ENCODE measurements around the gene C1QTNF1. TPM values are rescaled to one million over a fixed set of nuclear protein-coding genes. Genes with fewer than 3 reads are reported as not detected.

Gene C1QTNF1
- total and polyA plus RNA-seq, 4 donors, result 7.4 to 84.5 (median 30.0) TPM

DNA sequence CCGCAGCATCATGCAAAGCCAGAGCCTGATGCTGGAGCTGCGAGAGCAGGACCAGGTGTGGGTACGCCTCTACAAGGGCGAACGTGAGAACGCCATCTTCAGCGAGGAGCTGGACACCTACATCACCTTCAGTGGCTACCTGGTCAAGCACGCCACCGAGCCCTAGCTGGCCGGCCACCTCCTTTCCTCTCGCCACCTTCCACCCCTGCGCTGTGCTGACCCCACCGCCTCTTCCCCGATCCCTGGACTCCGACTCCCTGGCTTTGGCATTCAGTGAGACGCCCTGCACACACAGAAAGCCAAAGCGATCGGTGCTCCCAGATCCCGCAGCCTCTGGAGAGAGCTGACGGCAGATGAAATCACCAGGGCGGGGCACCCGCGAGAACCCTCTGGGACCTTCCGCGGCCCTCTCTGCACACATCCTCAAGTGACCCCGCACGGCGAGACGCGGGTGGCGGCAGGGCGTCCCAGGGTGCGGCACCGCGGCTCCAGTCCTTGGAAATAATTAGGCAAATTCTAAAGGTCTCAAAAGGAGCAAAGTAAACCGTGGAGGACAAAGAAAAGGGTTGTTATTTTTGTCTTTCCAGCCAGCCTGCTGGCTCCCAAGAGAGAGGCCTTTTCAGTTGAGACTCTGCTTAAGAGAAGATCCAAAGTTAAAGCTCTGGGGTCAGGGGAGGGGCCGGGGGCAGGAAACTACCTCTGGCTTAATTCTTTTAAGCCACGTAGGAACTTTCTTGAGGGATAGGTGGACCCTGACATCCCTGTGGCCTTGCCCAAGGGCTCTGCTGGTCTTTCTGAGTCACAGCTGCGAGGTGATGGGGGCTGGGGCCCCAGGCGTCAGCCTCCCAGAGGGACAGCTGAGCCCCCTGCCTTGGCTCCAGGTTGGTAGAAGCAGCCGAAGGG is 24.2 kb downstream of the C1QTNF1 start:
- TF ChIP-seq, protein P1, sequence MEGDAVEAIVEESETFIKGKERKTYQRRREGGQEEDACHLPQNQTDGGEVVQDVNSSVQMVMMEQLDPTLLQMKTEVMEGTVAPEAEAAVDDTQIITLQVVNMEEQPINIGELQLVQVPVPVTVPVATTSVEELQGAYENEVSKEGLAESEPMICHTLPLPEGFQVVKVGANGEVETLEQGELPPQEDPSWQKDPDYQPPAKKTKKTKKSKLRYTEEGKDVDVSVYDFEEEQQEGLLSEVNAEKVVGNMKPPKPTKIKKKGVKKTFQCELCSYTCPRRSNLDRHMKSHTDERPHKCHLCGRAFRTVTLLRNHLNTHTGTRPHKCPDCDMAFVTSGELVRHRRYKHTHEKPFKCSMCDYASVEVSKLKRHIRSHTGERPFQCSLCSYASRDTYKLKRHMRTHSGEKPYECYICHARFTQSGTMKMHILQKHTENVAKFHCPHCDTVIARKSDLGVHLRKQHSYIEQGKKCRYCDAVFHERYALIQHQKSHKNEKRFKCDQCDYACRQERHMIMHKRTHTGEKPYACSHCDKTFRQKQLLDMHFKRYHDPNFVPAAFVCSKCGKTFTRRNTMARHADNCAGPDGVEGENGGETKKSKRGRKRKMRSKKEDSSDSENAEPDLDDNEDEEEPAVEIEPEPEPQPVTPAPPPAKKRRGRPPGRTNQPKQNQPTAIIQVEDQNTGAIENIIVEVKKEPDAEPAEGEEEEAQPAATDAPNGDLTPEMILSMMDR (IDR thresholded peaks at IDR 0.05; ENCODE audit: control extremely low read depth, extremely low read depth), result no peak
- ATAC-seq (ENCODE audit: insufficient read depth, low FRiP score), result no peak
- peaks cover 0 to 9% (median 0%) of the 10 kb centered on the region in 5 donors for H3K4me1 ChIP-seq (ENCODE audit: control insufficient read depth in 5 of 5, insufficient read depth in 5 of 5, low read length in 5 of 5)
- no peak overlapping the region for H3K4me3 ChIP-seq
- no peak overlapping the region for H3K9ac ChIP-seq (ENCODE audit: insufficient read depth in 1 of 2, low read length in 2 of 2)
- peaks cover 0 to 5% (median 0%) of the 10 kb centered on the region in 3 donors for H3K27me3 ChIP-seq (ENCODE audit: control insufficient read depth in 3 of 3, insufficient read depth in 3 of 3, low read length in 2 of 3)
- WGBS, 2 donors, result 84 to 88% methylated on average over 41 of the region's 41 CpGs
- H3K36me3 ChIP-seq (ENCODE audit: control insufficient read depth in 4 of 4, insufficient read depth in 4 of 4, low read length in 4 of 4), result peaks cover 0 to 3% (median 0%) of the 10 kb centered on the region in 4 donors
- peaks cover 0 to 2% (median 0%) of the 10 kb centered on the region in 4 donors for H3K9me3 ChIP-seq (ENCODE audit: control insufficient read depth in 4 of 4, insufficient read depth in 3 of 4, low read length in 3 of 4)
- DNase-seq, result no peak
- H3K27ac ChIP-seq (ENCODE audit: low read depth in 1 of 2, low read length in 1 of 2), result no peak overlapping the region

DNA sequence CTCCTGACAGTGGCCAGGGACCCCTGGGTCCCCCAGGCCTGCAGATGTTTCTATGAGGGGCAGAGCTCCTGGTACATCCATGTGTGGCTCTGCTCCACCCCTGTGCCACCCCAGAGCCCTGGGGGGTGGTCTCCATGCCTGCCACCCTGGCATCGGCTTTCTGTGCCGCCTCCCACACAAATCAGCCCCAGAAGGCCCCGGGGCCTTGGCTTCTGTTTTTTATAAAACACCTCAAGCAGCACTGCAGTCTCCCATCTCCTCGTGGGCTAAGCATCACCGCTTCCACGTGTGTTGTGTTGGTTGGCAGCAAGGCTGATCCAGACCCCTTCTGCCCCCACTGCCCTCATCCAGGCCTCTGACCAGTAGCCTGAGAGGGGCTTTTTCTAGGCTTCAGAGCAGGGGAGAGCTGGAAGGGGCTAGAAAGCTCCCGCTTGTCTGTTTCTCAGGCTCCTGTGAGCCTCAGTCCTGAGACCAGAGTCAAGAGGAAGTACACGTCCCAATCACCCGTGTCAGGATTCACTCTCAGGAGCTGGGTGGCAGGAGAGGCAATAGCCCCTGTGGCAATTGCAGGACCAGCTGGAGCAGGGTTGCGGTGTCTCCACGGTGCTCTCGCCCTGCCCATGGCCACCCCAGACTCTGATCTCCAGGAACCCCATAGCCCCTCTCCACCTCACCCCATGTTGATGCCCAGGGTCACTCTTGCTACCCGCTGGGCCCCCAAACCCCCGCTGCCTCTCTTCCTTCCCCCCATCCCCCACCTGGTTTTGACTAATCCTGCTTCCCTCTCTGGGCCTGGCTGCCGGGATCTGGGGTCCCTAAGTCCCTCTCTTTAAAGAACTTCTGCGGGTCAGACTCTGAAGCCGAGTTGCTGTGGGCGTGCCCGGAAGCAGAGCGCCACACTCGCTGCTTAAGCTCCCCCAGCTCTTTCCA is 25.1 kb downstream of the C1QTNF1 start:
- Histone ChIP-seq H3K9ac (ENCODE audit: insufficient read depth in 1 of 2, low read length in 2 of 2) (no peak overlapping the region), H3K9me3 (ENCODE audit: control insufficient read depth in 4 of 4, insufficient read depth in 3 of 4, low read length in 3 of 4) (peaks cover 0 to 4% (median 0%) of the 10 kb centered on the region in 4 donors), H3K27me3 (ENCODE audit: control insufficient read depth in 3 of 3, insufficient read depth in 3 of 3, low read length in 2 of 3) (no peaks in the 10 kb centered on the region), H3K36me3 (ENCODE audit: control insufficient read depth in 4 of 4, insufficient read depth in 4 of 4, low read length in 4 of 4) (peaks cover 0 to 3% (median 0%) of the 10 kb centered on the region in 4 donors), H3K4me1 (ENCODE audit: control insufficient read depth in 5 of 5, insufficient read depth in 5 of 5, low read length in 5 of 5) (peaks cover 0 to 9% (median 0%) of the 10 kb centered on the region in 5 donors), H3K4me3 (no peak overlapping the region), H3K27ac (ENCODE audit: low read depth in 1 of 2, low read length in 1 of 2) (no peak overlapping the region)
- ATAC-seq (ENCODE audit: insufficient read depth, low FRiP score), result no peak
- DNase-seq, result no peak
- TF ChIP-seq, protein P1 (IDR thresholded peaks at IDR 0.05; ENCODE audit: control extremely low read depth, extremely low read depth), result no peak
- 84 to 85% methylated on average over 21 of the region's 21 CpGs for WGBS, 2 donors

DNA sequence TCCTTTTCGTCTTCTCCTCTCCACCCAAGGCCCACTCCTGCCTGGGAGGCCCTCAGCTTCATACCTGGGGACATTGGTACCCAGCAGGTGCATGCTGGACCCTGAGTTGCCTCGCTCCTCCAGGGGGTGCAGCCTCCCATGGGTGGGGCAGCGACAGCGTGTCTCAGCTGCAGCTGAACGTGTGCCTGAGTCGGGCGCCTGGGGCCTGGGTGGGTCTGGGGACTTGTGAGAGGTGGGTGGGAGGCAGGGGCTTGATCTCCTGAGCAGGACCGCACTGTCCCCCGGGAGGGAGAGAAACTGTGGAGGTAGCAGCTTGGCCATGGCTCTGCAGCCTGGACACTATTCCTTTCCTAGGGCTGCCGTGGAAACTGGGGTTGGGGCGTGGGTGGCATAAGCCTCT is 25.9 kb downstream of the C1QTNF1 start:
- H3K4me1 ChIP-seq (ENCODE audit: control insufficient read depth in 5 of 5, insufficient read depth in 5 of 5, low read length in 5 of 5), result peaks cover 0 to 9% (median 0%) of the 10 kb centered on the region in 5 donors
- TF ChIP-seq, protein P1 (IDR thresholded peaks at IDR 0.05; ENCODE audit: control extremely low read depth, extremely low read depth), result no peak
- DNase-seq, result no peak
- peaks cover 0 to 3% (median 0%) of the 10 kb centered on the region in 4 donors for H3K36me3 ChIP-seq (ENCODE audit: control insufficient read depth in 4 of 4, insufficient read depth in 4 of 4, low read length in 4 of 4)
- no peak overlapping the region for H3K9ac ChIP-seq (ENCODE audit: insufficient read depth in 1 of 2, low read length in 2 of 2)
- no peaks in the 10 kb centered on the region for H3K27me3 ChIP-seq (ENCODE audit: control insufficient read depth in 3 of 3, insufficient read depth in 3 of 3, low read length in 2 of 3)
- peaks cover 0 to 6% (median 0%) of the 10 kb centered on the region in 4 donors for H3K9me3 ChIP-seq (ENCODE audit: control insufficient read depth in 4 of 4, insufficient read depth in 3 of 4, low read length in 3 of 4)
- no peak overlapping the region for H3K4me3 ChIP-seq
- WGBS, 2 donors, result 91 to 94% methylated on average over 11 of the region's 11 CpGs
- no peak overlapping the region for H3K27ac ChIP-seq (ENCODE audit: low read depth in 1 of 2, low read length in 1 of 2)
- ATAC-seq (ENCODE audit: insufficient read depth, low FRiP score), result no peak
